Lower lobe of right lung (tissue), 2 donors: ENCODE results near the gene LGR4. TPM values are rescaled to one million over a fixed set of nuclear protein-coding genes. Genes with fewer than 3 reads are reported as not detected.
A peak's percentile ranks its signal among the peaks of the same experiment; 100 is the strongest.

ENCODE experiments used
- ATAC-seq, 2 donors: fragments of 200-7000 bp; cut with Tn5 transposase; one replicate each; pipeline ENCODE4 v1.9.1; 2020 to 2022; ENCODE audit warnings: mild to moderate bottlenecking in 2 of 2, moderate library complexity in 2 of 2
- DNase-seq: peaks from one replicate; pipeline ENCODE4 v3.0.0-alpha.2; 2020
- H3K27ac ChIP-seq: fragments of 200-600 bp; one replicate; pipeline ENCODE4 v1.8.0; 2022
- H3K27me3 ChIP-seq: fragments of 200-600 bp; one replicate; pipeline ENCODE4 v1.8.0; 2022; ENCODE audit warnings: low read depth
- H3K36me3 ChIP-seq: fragments of 200-600 bp; one replicate; pipeline ENCODE4 v1.8.0; 2022; ENCODE audit warnings: mild to moderate bottlenecking
- H3K4me1 ChIP-seq: fragments of 200-600 bp; one replicate; pipeline ENCODE4 v1.8.0; 2022
- H3K4me3 ChIP-seq: fragments of 200-600 bp; one replicate; pipeline ENCODE4 v1.8.0; 2022; ENCODE audit warnings: mild to moderate bottlenecking
- H3K9me3 ChIP-seq: fragments of 200-600 bp; one replicate; pipeline ENCODE4 v1.8.0; 2022
- CTCF ChIP-seq: fragments of 200-600 bp; IDR thresholded peaks from one replicate; pipeline ENCODE4 v1.8.0; 2022; ENCODE audit warnings: antibody characterized with exemption, mild to moderate bottlenecking
- intact Hi-C: fragments of 100-400 bp; cut with DNase I; formaldehyde crosslinking; loops from one replicate; pipeline ENCODE4 v1.11.0; 2022
- total RNA-seq: library from RNA; stranded (reverse); fragmentation: NEBNext Ultra II Directional; extraction: Animal tissue kit (Norgen Biotek cat#: 25700); gene quantifications from one replicate; pipeline ENCODE4 v1.2.1, GENCODE V29; 2021
- donor health status: DM: no; HTN: yes; CAD: no; lungs with severe emphysema.

LGR4 gene
- total RNA-seq, 1 donor from 2014 or later: 7.5 TPM

GRCh38 chr11:27362749-27363575 lies 109.6 kb downstream of the LGR4 start, which contains the start of gene CCDC34:
Gene CCDC34 (minus strand): TSS chr11:27363215. CDS start chr11:27363194, 21 bp downstream.
- peak within 1 kb of the TSS; percentile 51 for H3K27ac ChIP-seq
- intact Hi-C loops: no loop called here

DNA sequence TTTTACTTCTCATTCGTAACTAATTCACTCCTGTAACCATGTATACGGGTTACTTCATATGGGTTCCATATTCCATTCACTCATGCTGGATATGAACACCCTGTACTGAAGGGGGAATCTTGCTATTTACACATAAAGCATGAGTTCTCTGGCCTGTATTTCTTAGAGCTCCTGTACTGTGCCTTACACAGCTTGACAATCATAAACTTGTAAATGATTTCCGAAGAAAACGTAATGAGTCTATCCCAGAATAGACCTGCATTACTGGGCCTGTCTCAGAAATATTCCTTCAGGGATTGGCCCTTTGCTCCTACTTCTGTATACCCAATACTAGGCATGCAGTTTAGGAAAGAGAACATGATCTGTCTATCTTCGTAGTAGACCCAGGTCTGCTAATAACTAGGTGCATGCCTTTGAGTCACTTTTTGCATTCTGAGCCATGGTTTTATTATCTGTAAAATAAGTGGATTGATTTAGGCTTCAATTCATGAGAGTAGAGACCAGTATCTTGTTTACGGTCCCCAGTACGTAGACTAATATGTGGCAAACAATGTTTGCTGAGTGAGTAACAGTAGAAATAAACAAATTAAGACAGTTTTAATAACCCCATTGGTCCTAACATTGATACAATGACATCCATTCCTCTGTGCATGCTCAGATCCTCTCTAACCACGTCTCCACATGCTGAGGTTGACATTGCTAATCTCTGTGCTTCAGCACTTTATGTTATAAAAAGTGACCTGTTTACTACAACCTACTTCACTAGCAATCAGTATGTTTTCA lies 110.8 kb downstream of the LGR4 start:
- Histone ChIP-seq H3K9me3 (no peaks in the 10 kb centered on the region), H3K27me3 (no peaks in the 10 kb centered on the region), H3K27ac (no peak overlapping the region), H3K36me3 (no peaks in the 10 kb centered on the region), H3K4me1 (peaks cover 13% of the 10 kb centered on the region), H3K4me3 (peak overlapping the region; percentile 82)
- no peak for TF ChIP-seq CTCF
- intact Hi-C loops: no loop called here
- ATAC-seq (no peak), DNase-seq (no peak)

More at GRCh38 chr11:27362749-27363575, 109.6 kb downstream of the LGR4 start, which contains the start of gene CCDC34:
- no peak for TF ChIP-seq CTCF
- Histone ChIP-seq H3K4me1 (peaks cover 13% of the 10 kb centered on the region), H3K9me3 (no peaks in the 10 kb centered on the region), H3K4me3 (peak within 1 kb of the TSS; percentile 82), H3K27me3 (no peaks in the 10 kb centered on the region), H3K36me3 (no peaks in the 10 kb centered on the region)
- DNase-seq: peak; percentile 92
- ATAC-seq: peak; percentile 98 to 99

DNA sequence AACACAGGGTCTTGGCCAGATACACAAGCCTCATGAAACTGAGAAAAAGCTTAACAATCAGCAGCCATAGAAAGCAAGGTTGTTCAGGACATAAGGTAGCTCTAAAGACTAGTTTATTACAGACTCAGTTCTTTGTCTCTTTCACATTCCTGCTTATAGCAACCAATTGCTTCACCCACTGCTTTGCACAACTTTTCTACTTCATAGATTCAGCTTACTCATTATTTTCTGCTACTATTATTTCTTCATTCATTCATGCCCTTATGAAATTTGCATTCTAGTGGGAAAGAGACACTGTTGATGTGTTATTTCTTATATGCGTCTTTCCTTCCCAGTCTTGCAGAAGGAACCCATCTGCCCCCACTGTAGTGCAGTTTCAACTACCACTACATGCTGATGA lies 114.3 kb downstream of the LGR4 start:
- peaks cover 8% of the 10 kb centered on the region for H3K4me1 ChIP-seq
- H3K27ac ChIP-seq: no peak overlapping the region
- no peaks in the 10 kb centered on the region for H3K36me3 ChIP-seq
- ATAC-seq: no peak
- intact Hi-C loops: no loop called here
- no peak for TF ChIP-seq CTCF
- H3K4me3 ChIP-seq: no peak overlapping the region
- H3K9me3 ChIP-seq: no peaks in the 10 kb centered on the region
- H3K27me3 ChIP-seq: no peaks in the 10 kb centered on the region
- DNase-seq: no peak

- ATAC-seq (no peak), DNase-seq (no peak)
- Histone ChIP-seq H3K36me3 (no peaks in the 10 kb centered on the region), H3K4me1 (peaks cover 4% of the 10 kb centered on the region), H3K4me3 (no peak overlapping the region), H3K27ac (no peak overlapping the region), H3K9me3 (no peaks in the 10 kb centered on the region), H3K27me3 (no peaks in the 10 kb centered on the region)
- intact Hi-C loops: no loop called here
- no peak for TF ChIP-seq CTCF
Measured at GRCh38 chr11:27357250-27357649, 115.3 kb downstream of the LGR4 start.

DNA sequence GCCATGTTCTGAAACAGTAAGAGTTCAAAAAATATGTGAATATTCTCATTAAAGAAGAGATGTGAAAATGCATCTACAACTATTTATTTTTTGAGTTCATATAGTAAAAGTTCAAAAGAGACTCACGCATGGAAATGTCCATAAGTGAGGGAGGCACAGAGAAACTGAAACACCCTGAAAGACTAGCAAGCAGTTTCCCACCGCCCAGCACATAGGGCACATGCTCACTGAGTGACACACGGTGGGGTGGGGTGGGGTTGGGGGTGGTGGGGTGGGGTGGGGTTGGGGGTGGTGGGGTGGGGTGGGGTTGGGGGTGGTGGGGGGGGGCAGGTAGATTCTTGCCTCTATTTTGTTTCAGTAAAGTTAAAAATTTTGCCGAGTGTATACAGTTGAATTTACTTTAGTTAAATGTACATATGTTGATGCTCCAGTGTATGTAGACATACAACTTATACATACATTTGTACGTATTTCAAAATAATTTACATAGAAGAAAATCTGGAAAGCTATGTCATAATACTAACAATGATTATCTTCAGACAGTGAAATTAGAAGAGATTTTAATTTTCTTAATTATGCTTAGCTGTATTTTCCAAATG lies 115.9 kb downstream of the LGR4 start:
- H3K36me3 ChIP-seq: no peaks in the 10 kb centered on the region
- no peak for DNase-seq
- H3K4me1 ChIP-seq: no peaks in the 10 kb centered on the region
- H3K27ac ChIP-seq: no peak overlapping the region
- no peak for ATAC-seq
- no peak overlapping the region for H3K4me3 ChIP-seq
- no peaks in the 10 kb centered on the region for H3K27me3 ChIP-seq
- TF ChIP-seq CTCF: no peak
- intact Hi-C loops: no loop called here
- H3K9me3 ChIP-seq: no peaks in the 10 kb centered on the region
